Measurements from ENCODE around the gene DPEP3.

- no peak for TF ChIP-seq EZH2 (IDR thresholded peaks at IDR 0.05; ENCODE audit: borderline replicate concordance, low read length)
- TF ChIP-seq CTCF (conservative IDR thresholded peaks at IDR 0.05 in 1 of 2, IDR thresholded peaks at IDR 0.05 in 1 of 2; ENCODE audit: extremely low read depth in 1 of 2, insufficient read depth in 1 of 2, low read depth in 1 of 2, low read length in 2 of 2): no peak
Measured at GRCh38 chr16:67977005-67977404, 3.3 kb downstream of the DPEP3 start.

Data from mammary epithelial cell (primary cell).